NCI-H82 treated with DMSO at 0.1 percent for 48 hours (cell line): Measurements from ENCODE around the gene ADCYAP1R1.
A peak's percentile ranks its signal among the peaks of the same experiment; 100 is the strongest.

Source experiments
- DNase-seq: peaks from one replicate; lab custom pipeline; 2025; ENCODE audit not compliant: unreplicated experiment; lab: John Stamatoyannopoulos, UW

Gene ADCYAP1R1

GRCh38 chr7:31104361-31105255 lies 52.5 kb downstream of the ADCYAP1R1 start:
- no peak for DNase-seq

- no peak for DNase-seq
Observed at GRCh38 chr7:31105256-31105950, 53.3 kb downstream of the ADCYAP1R1 start.

- DNase-seq: no peak
Observed at GRCh38 chr7:31106303-31107105, 54.4 kb downstream of the ADCYAP1R1 start.

GRCh38 chr7:31107106-31108090 lies 55.3 kb downstream of the ADCYAP1R1 start:
- no peak for DNase-seq

- no peak for DNase-seq
Observed at GRCh38 chr7:31108097-31108657, 56.1 kb downstream of the ADCYAP1R1 start.

GRCh38 chr7:31109751-31110150 lies 57.6 kb downstream of the ADCYAP1R1 start:
- DNase-seq: no peak

GRCh38 chr7:31110331-31111108 lies 58.4 kb downstream of the ADCYAP1R1 start:
- no peak for DNase-seq

GRCh38 chr7:31111109-31111451 lies 59.0 kb downstream of the ADCYAP1R1 start:
- no peak for DNase-seq

GRCh38 chr7:31113660-31114059 lies 61.6 kb downstream of the ADCYAP1R1 start:
- DNase-seq: no peak

- no peak for DNase-seq
Observed at GRCh38 chr7:31114593-31115343, 62.7 kb downstream of the ADCYAP1R1 start.

GRCh38 chr7:31116615-31117014 lies 64.5 kb downstream of the ADCYAP1R1 start:
- DNase-seq: no peak

- DNase-seq: no peak
Observed at GRCh38 chr7:31119249-31119648, 67.1 kb downstream of the ADCYAP1R1 start.

- DNase-seq: no peak
Observed at GRCh38 chr7:31120800-31121513, 68.8 kb downstream of the ADCYAP1R1 start.

GRCh38 chr7:31121601-31122000 lies 69.5 kb downstream of the ADCYAP1R1 start:
- no peak for DNase-seq

- peak; percentile 60 for DNase-seq
Observed at GRCh38 chr7:31122649-31123058, 70.5 kb downstream of the ADCYAP1R1 start.

GRCh38 chr7:31123321-31123720 lies 71.2 kb downstream of the ADCYAP1R1 start:
- no peak for DNase-seq

- DNase-seq: no peak
Observed at GRCh38 chr7:31123726-31124125, 71.6 kb downstream of the ADCYAP1R1 start.

GRCh38 chr7:31125171-31125570 lies 73.1 kb downstream of the ADCYAP1R1 start:
- no peak for DNase-seq
